KBM-7 (cell line): Measurements from ENCODE around the gene PDZD11.
"Not testable (repeated sequence)": the region's sequence is repeated elsewhere in the genome, so short reads cannot be mapped to it uniquely, and the experiment has no call there.

ENCODE experiments used
- DNase-seq: peaks from one replicate; pipeline ENCODE4 v3.0.0-alpha.2; 2015
- in situ Hi-C: fragments of 300-500 bp; cut with MboI; formaldehyde crosslinking; loops from 2 replicates; pipeline ENCODE4 v1.14.3; 2020; ENCODE audit warnings: low sequenced_read_pairs, low pct_unique_long_range_greater_than_20kb, mixed read lengths

PDZD11 gene, protein sequence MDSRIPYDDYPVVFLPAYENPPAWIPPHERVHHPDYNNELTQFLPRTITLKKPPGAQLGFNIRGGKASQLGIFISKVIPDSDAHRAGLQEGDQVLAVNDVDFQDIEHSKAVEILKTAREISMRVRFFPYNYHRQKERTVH

DNA sequence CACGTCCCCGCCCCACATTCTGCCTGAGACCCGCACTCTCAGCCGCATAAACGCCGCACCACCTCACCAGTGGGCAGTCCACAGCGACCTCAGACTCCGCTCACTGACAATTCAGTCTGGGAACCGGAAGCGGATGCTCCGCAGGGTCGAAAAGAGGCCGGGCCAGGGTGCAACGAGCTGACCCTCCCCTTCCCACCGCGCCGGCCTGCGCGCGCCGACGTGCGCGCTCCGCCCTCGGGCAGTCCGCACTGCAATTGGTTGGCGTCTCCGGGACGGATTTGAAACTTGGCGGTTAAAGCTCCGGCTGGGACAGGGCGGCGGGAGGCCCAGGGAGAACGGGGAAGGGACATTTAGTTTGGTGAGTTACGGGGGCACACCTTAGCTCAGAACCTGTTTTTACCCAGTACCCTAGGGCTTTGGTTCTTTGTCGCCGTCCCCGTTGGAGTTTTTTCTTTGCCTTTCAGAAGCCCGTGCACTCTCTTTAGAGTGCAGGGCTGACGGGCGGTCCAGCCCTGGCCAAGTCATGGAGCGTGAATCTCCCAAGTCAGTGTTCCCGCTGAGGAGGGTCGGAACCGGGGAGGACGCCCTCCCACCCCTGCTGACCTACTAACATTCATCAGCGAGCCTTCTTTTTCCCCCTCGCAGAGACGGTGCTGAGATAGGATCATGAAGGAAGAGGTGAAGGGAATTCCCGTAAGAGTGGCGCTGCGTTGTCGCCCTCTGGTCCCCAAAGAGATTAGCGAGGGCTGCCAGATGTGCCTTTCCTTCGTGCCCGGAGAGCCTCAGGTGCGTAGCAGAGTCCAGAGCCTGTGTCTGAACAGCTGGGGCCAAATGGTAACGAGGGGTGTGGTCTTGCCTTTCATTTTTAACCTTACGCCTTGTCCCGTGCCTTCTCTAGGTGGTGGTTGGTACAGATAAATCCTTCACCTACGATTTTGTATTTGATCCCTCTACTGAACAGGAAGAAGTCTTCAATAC lies at the start of gene PDZD11, which contains the start of gene KIF4A:
Gene PDZD11 (minus strand): TSS at position 135 of the 978 bp plus-strand sequence. CDS start 586 bp downstream, outside the sequence.
Gene KIF4A (plus strand): TSS at position 312 of the 978 bp plus-strand sequence. CDS start 355 bp downstream, at position 667.
- peak; percentile 95 for DNase-seq
- in situ Hi-C loops, result no loop called here

GRCh38 chrX:70338290-70338689 lies 48.6 kb upstream of the PDZD11 start:
- in situ Hi-C loops, result no loop called here
- DNase-seq, result peak; percentile 47

DNA sequence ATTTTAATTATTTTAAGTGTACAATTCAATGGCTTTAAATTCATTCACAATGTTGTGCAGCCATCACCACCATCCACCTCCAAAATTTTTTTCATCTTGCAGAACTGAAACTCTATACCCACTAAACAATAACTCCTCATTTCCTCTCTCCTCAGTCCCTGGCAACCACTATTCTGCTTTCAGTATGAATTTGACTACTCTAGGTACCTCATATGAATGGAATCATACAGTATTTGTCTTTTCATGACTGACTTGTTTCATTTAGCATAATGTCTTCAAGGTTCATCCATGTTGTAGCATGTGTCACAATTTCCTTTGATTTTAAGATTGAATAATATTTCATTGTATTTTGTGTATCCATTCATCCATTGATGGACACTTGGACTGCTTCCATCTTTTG lies 47.0 kb upstream of the PDZD11 start:
- in situ Hi-C loops, result no loop called here
- no peak for DNase-seq

DNA sequence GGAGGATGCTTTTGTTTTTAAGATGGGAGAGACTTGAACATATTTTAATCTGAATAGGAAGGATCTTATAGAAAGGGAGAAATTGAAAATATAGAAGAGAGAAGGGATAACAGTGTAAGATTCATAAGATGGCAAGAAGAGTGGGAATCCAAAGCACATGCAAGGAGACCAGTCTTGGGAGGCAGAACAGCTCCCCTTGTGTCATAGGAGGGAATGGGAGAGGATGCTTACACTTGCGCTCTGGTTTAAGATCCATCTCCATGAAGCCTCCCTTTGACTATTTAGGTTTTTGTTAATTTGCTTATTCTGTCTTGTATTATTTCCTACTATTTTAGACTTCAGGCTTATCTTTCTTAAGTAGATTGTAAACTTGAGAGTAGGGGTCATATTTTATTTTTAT lies 42.9 kb upstream of the PDZD11 start:
- no peak for DNase-seq
- in situ Hi-C loops, result no loop called here

GRCh38 chrX:70331161-70331560 lies 41.4 kb upstream of the PDZD11 start:
- DNase-seq, result no peak
- in situ Hi-C loops, result no loop called here

DNA sequence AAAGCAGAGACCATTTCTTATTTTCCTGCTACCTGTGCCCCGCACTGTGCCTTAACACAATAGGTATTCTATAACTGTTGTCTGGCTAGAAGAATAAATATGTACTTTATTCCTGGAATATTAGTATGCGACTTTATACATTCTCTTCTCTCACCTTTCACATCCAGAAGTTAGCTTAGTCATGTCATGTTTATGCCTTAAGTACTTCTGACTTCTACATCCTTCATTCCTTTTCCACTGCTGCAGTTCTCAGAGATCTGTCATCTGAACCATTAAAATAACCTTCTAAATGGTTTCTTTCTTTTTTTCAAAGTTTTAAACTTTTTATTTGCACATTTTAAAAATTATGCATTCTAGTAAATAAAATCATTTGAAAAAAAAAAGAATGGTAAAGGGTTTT lies 34.6 kb upstream of the PDZD11 start:
- in situ Hi-C loops, result no loop called here
- DNase-seq, result no peak

GRCh38 chrX:70323628-70324027 lies 33.9 kb upstream of the PDZD11 start:
- DNase-seq, in situ Hi-C loops: not testable (repeated sequence)

DNA sequence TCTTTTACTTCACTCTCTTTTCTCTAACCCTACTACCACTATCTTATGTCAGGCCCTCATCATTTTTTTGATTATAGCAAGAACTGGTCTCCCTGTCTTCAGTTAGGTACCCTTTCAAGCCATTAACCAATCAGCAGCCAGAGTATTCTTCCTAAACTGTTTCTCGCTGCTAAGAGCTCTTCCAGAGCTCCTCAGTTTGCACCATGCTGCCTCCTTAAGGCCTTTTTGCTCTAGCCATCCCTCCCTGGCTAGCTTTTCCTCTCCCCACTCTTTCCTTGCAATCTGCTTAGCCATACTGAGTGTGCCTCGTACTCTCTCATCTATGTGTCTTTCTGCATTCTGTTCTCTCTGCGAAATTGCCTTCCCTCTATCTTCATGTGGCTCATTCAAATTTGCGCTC lies 33.1 kb upstream of the PDZD11 start:
- in situ Hi-C loops, result no loop called here
- no peak for DNase-seq

DNA sequence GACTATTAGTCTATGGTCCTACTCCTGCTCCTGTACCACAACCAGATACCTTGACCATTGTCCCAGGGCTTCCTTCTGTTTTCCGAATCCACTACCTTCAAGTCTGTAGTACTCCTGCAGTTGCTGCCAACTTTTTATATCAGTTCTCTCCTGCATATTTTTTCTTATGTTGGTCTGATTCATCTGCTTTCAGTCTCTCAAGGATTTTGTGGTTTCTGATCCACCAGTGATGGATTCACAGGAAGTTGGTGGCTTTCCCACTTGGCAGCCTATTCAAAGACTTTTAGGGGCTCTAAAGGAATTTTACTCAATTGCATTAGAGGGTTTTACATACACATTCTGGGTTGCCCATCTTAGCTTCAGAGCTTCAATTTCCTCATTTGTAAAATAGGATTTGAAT lies 23.8 kb upstream of the PDZD11 start:
- no peak for DNase-seq
- in situ Hi-C loops, result no loop called here

- in situ Hi-C loops, result no loop called here
- peak; percentile 8 for DNase-seq
These were observed 12.0 kb upstream of the PDZD11 start for GRCh38 chrX:70301716-70302115.

DNA sequence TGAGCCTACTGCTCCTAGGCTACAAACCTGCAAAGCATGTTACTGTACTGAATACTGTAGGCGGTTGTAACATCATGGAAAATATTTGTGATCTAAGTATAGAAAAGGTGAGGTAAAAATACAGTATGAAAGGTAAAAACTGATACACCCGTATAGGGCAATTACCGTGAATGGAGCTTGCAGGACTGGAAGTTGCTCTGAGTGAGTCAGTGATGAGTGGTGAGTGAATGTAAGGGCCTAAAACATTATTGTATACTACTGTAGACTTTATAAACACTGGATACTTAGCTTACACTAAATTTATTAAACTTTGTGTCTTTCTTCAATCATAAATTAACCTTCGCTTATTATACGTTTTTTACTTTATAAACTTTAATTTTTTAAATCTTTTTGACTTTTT lies 3.9 kb upstream of the PDZD11 start:
- in situ Hi-C loops, result no loop called here
- no peak for DNase-seq

GRCh38 chrX:70292788-70293187 lies 3.1 kb upstream of the PDZD11 start:
- in situ Hi-C loops, result no loop called here
- DNase-seq, result no peak

- no peak for DNase-seq
- in situ Hi-C loops, result no loop called here
These were observed 447 bp downstream of the PDZD11 start for GRCh38 chrX:70289168-70289792.

GRCh38 chrX:70281951-70282350 lies 7.8 kb downstream of the PDZD11 start, which contains the start of gene RAB41:
RAB41 (plus strand) TSS chrX:70282172; CDS start chrX:70282218, 46 bp downstream.
- in situ Hi-C loops, result no loop called here
- no peak for DNase-seq

- in situ Hi-C loops, result no loop called here
- DNase-seq, result no peak
These were observed 9.2 kb downstream of the PDZD11 start for GRCh38 chrX:70280573-70280972.

GRCh38 chrX:70279081-70279480 lies 10.6 kb downstream of the PDZD11 start:
- in situ Hi-C loops, result no loop called here
- no peak for DNase-seq

DNA sequence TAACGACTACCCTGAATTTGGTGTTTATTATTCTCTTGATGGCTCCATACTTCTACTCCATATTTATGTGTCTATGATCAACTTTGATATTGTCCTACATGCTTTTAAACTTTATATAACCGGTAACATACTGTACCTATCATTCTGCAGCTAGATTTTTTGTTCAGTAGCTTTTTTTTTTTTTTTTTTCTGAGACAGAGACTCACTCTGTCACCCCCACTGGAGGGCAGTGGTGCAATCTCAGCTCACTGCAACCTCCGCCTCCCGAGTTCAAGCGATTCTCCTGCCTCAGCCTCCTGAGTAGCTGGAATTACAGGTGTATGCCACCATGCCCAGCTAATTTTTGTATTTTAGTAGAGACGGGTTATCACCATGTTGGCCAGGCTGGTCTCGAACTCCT lies 15.7 kb downstream of the PDZD11 start:
- in situ Hi-C loops, result not testable (repeated sequence)
- DNase-seq, result peak; percentile 9

DNA sequence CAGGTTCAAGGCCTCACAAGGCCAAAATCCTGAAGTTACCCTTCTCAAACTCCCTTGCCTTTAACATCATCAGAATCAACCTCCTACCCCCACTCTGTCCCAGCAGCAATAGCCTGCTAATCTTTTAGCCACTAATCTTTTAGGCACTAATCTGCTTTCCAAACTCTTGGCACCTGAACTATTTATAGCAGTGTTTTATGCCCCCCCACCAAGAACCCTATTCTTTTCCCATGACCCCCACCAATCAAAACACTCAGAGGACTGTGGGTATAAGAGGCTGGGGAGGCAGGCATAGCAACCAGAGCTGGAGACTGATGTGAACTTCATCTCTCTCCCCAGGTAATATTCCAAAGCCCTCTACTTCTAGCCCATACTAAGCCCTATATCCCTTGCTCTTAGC lies 21.7 kb downstream of the PDZD11 start, which contains the start of gene ARR3:
Gene ARR3 (plus strand): TSS at position 301 of the 400 bp plus-strand sequence. CDS start 1,052 bp downstream, outside the sequence.
- no peak for DNase-seq
- in situ Hi-C loops, result no loop called here

DNA sequence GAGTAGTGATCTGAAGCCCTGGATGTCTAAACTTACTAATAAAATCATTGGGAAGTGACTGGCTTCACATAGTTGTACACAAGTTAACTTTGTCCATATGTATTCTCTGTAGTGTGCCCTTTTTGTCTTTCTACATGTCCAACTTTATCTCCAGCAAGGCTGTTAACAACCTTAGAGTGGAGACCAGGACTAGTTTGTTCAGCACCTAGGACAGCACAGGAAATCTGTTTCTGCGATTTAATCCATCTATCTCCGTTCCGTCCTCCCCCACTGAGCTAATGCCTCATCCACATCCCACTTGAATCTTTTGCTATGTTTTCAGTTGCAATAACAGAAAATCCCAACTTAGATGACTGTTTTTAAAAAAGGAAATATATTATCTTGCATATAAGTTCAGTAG lies 24.9 kb downstream of the PDZD11 start:
- in situ Hi-C loops, result no loop called here
- peak; percentile 5 for DNase-seq
